SK-N-SH treated with all-trans-retinoic acid at 6 μM for 48 hours (cell line): Measurements from ENCODE around the gene TGFBI.

ENCODE experiments used
- ATAC-seq: fragments of 200-7000 bp; cut with Tn5 transposase; 3 replicates; pipeline ENCODE4 v1.9.1; 2020; ENCODE audit warnings: mild to moderate bottlenecking, moderate library complexity
- ARNTL ChIP-seq: fragments of 450-650 bp; formaldehyde crosslinking; IDR thresholded peaks from 2 replicates; pipeline ENCODE4 v1.5.0; 2020; ENCODE audit warnings: low read depth, mild to moderate bottlenecking, moderate library complexity, borderline replicate concordance
- BACH2 ChIP-seq: fragments of 250-450 bp; sonication (Bioruptor Pico); IDR thresholded peaks from 2 replicates; pipeline ENCODE4 v1.9.0; 2021; ENCODE audit warnings: mild to moderate bottlenecking, borderline replicate concordance
- CSDC2 ChIP-seq: fragments of 250-450 bp; sonication (Bioruptor Pico); IDR thresholded peaks from 2 replicates; pipeline ENCODE4 v1.5.0; 2020; ENCODE audit warnings: mild to moderate bottlenecking, moderate library complexity
- CSRNP3 ChIP-seq: fragments of 250-450 bp; sonication (Bioruptor Pico); IDR thresholded peaks from 2 replicates; pipeline ENCODE4 v1.5.1; 2021; ENCODE audit warnings: mild to moderate bottlenecking, moderate library complexity
- ESRRG ChIP-seq: fragments of 250-450 bp; sonication (Bioruptor Pico); IDR thresholded peaks from 2 replicates; pipeline ENCODE4 v1.6.1; 2021; ENCODE audit warnings: mild to moderate bottlenecking
- GLIS3 ChIP-seq: fragments of 250-450 bp; sonication (Bioruptor Pico); IDR thresholded peaks from 2 replicates; pipeline ENCODE4 v1.5.0; 2020; ENCODE audit warnings: mild to moderate bottlenecking, moderate library complexity
- ISL1 ChIP-seq: fragments of 250-450 bp; sonication (Bioruptor Pico); IDR thresholded peaks from 2 replicates; pipeline ENCODE4 v2.1.2; 2022; ENCODE audit warnings: mild to moderate bottlenecking, moderate library complexity
- OSR1 ChIP-seq: fragments of 250-450 bp; sonication (Bioruptor Pico); IDR thresholded peaks from 2 replicates; pipeline ENCODE4 v1.8.0; 2022; ENCODE audit warnings: moderate library complexity, mild to moderate bottlenecking, inconsistent platforms
- PATZ1 ChIP-seq: fragments of 250-450 bp; sonication (Bioruptor Pico); IDR thresholded peaks from 2 replicates; pipeline ENCODE4 v1.8.0; 2020; ENCODE audit warnings: mild to moderate bottlenecking, moderate library complexity, borderline replicate concordance
- PPARA ChIP-seq: fragments of 250-450 bp; sonication (Bioruptor Pico); IDR thresholded peaks from 2 replicates; pipeline ENCODE4 v1.5.0; 2020; ENCODE audit warnings: mild to moderate bottlenecking, borderline replicate concordance
- RARB ChIP-seq: fragments of 250-450 bp; sonication (Bioruptor Pico); IDR thresholded peaks from 2 replicates; pipeline ENCODE4 v1.8.0; 2021; ENCODE audit warnings: mild to moderate bottlenecking, moderate library complexity
- SNAI2 ChIP-seq: fragments of 250-450 bp; sonication (Bioruptor Pico); IDR thresholded peaks from 2 replicates; pipeline ENCODE4 v1.5.0; 2020; ENCODE audit warnings: mild to moderate bottlenecking, moderate library complexity
- TCF4 ChIP-seq: fragments of 250-450 bp; sonication (Bioruptor Pico); IDR thresholded peaks from 2 replicates; pipeline ENCODE4 v1.8.0; 2021; ENCODE audit warnings: mild to moderate bottlenecking, moderate library complexity, borderline replicate concordance
- TOX ChIP-seq: fragments of 250-450 bp; sonication (Bioruptor Pico); IDR thresholded peaks from 2 replicates; pipeline ENCODE4 v1.8.0; 2021; ENCODE audit warnings: mild to moderate bottlenecking, moderate library complexity, borderline replicate concordance
- TSHZ2 ChIP-seq: fragments of 250-450 bp; sonication (Bioruptor Pico); IDR thresholded peaks from 2 replicates; pipeline ENCODE4 v1.5.0; 2020; ENCODE audit warnings: mild to moderate bottlenecking, moderate library complexity
- ZC3H10 ChIP-seq: fragments of 250-450 bp; sonication (Bioruptor Pico); IDR thresholded peaks from 2 replicates; pipeline ENCODE4 v1.5.1; 2021; ENCODE audit warnings: mild to moderate bottlenecking, moderate library complexity
- ZFP3 ChIP-seq: fragments of 250-450 bp; sonication (Bioruptor Pico); IDR thresholded peaks from 2 replicates; pipeline ENCODE4 v1.5.0; 2020; ENCODE audit warnings: mild to moderate bottlenecking, moderate library complexity
- ZFP30 ChIP-seq: fragments of 450-650 bp; formaldehyde crosslinking; IDR thresholded peaks from 2 replicates; pipeline ENCODE4 v1.5.0; 2022; ENCODE audit warnings: mild to moderate bottlenecking, moderate library complexity
- ZNF70 ChIP-seq: fragments of 450-650 bp; formaldehyde crosslinking; IDR thresholded peaks from 2 replicates; pipeline ENCODE4 v1.5.0; 2020; ENCODE audit warnings: mild to moderate bottlenecking, moderate library complexity
- ZNF8 ChIP-seq: fragments of 450-650 bp; formaldehyde crosslinking; IDR thresholded peaks from 2 replicates; pipeline ENCODE4 v1.5.0; 2020; ENCODE audit warnings: mild to moderate bottlenecking, moderate library complexity
- TF ChIP-seq, protein P1 (sequence below): fragments of 250-450 bp; sonication (Bioruptor Pico); IDR thresholded peaks from 2 replicates; pipeline ENCODE4 v1.5.1; 2020; ENCODE audit warnings: low read depth, mild to moderate bottlenecking, moderate library complexity
- TF ChIP-seq, protein P2 (sequence below): fragments of 250-450 bp; sonication (Bioruptor Pico); IDR thresholded peaks from 2 replicates; pipeline ENCODE4 v1.8.0; 2021; ENCODE audit warnings: low read depth, mild to moderate bottlenecking, moderate library complexity, borderline replicate concordance

The TGFBI gene

DNA sequence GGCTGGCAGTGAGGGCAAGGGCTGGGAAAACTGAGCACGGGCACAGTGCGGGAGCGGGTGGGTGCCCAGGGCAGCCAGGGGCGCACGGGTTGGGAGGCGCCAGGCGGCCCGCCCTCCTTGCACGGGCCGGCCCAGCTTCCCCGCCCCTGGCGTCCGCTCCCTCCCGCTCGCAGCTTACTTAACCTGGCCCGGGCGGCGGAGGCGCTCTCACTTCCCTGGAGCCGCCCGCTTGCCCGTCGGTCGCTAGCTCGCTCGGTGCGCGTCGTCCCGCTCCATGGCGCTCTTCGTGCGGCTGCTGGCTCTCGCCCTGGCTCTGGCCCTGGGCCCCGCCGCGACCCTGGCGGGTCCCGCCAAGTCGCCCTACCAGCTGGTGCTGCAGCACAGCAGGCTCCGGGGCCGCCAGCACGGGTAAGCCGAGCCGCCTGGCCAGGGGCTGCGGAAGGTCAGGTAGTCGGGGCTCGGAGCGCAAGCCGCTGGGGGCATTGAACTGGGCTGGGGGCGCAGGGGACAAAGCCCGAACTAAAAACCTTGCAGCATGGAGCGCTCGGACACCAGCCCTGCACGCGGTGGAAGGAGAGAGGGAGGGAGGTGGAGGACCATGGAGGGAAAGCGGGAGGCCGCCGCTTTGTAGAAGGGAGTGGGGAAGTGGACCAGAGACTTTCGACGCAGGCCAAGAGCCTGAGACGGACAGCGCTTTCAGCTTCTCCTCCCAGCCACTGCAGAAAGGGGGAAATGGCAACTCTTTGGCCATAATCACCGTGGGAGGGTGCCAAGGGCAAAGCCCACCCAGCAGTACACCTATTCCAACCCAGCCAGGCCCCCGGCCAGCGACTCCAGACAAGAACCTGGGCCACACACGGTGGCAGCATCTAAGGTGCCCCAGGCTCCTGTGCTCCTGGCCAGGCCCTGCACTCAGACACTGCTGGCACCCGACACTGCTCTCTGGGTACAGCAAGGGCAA is at the start of gene TGFBI:
Gene TGFBI (plus strand): TSS at position 207 of the 961 bp plus-strand sequence. CDS start 68 bp downstream, at position 275.
- TF ChIP-seq PATZ1 (CRISPR knock-in tag) (no peak), ZFP3 (CRISPR knock-in tag) (no peak), TCF4 (CRISPR knock-in tag) (no peak), OSR1 (CRISPR knock-in tag) (no peak), ESRRG (no peak), CSRNP3 (CRISPR knock-in tag) (no peak), ZFP30 (CRISPR knock-in tag) (no peak), TSHZ2 (no peak)
- TF ChIP-seq, protein P1, sequence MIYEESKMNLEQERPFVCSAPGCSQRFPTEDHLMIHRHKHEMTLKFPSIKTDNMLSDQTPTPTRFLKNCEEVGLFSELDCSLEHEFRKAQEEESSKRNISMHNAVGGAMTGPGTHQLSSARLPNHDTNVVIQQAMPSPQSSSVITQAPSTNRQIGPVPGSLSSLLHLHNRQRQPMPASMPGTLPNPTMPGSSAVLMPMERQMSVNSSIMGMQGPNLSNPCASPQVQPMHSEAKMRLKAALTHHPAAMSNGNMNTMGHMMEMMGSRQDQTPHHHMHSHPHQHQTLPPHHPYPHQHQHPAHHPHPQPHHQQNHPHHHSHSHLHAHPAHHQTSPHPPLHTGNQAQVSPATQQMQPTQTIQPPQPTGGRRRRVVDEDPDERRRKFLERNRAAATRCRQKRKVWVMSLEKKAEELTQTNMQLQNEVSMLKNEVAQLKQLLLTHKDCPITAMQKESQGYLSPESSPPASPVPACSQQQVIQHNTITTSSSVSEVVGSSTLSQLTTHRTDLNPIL (CRISPR knock-in tag): no peak
- ATAC-seq: peak; percentile 88

DNA sequence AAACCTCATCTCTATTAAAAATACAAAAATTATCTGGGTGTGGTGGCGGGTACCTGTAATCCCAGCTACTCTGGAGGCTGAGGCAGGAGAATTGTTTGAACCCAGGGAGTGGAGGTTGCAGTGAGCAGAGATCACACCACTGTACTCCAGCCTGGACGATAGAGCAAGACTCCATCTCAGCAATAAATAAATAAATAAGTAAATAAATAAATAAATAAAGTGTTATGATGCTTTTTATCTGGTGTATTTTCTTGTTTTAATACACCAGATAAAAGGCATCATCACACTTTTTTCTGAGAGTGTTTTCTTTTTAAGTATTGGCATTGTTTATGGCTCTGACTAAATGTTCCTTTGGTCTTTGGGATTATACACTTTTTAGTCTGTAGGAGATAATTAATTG is 49.8 kb upstream of the TGFBI start:
- TF ChIP-seq TSHZ2 (no peak), ZNF8 (CRISPR knock-in tag) (no peak), GLIS3 (CRISPR knock-in tag) (no peak), ESRRG (no peak), ZNF70 (CRISPR knock-in tag) (no peak), ISL1 (CRISPR knock-in tag) (no peak), OSR1 (CRISPR knock-in tag) (no peak), ARNTL (CRISPR knock-in tag) (no peak), TOX (CRISPR knock-in tag) (no peak), RARB (CRISPR knock-in tag) (no peak), ZC3H10 (no peak), ZFP3 (CRISPR knock-in tag) (no peak), SNAI2 (CRISPR knock-in tag) (no peak), CSDC2 (CRISPR knock-in tag) (no peak), BACH2 (CRISPR knock-in tag) (no peak), PATZ1 (CRISPR knock-in tag) (no peak), ZFP30 (CRISPR knock-in tag) (no peak), PPARA (CRISPR knock-in tag) (no peak)
- TF ChIP-seq, protein P1 (CRISPR knock-in tag): no peak
- TF ChIP-seq, protein P2, sequence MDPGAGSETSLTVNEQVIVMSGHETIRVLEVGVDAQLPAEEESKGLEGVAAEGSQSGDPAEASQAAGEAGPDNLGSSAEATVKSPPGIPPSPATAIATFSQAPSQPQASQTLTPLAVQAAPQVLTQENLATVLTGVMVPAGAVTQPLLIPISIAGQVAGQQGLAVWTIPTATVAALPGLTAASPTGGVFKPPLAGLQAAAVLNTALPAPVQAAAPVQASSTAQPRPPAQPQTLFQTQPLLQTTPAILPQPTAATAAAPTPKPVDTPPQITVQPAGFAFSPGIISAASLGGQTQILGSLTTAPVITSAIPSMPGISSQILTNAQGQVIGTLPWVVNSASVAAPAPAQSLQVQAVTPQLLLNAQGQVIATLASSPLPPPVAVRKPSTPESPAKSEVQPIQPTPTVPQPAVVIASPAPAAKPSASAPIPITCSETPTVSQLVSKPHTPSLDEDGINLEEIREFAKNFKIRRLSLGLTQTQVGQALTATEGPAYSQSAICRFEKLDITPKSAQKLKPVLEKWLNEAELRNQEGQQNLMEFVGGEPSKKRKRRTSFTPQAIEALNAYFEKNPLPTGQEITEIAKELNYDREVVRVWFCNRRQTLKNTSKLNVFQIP (CRISPR knock-in tag): no peak
- TF ChIP-seq, all 23 proteins: peak for 0
- no peak for ATAC-seq
